ENCODE measurements around the gene OR10H1.
"Not testable (repeated sequence)": the region's sequence is repeated elsewhere in the genome, so short reads cannot be mapped to it uniquely, and the experiment has no call there.

OR10H1 gene, protein sequence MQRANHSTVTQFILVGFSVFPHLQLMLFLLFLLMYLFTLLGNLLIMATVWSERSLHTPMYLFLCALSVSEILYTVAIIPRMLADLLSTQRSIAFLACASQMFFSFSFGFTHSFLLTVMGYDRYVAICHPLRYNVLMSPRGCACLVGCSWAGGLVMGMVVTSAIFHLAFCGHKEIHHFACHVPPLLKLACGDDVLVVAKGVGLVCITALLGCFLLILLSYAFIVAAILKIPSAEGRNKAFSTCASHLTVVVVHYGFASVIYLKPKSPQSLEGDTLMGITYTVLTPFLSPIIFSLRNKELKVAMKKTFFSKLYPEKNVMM

DNA sequence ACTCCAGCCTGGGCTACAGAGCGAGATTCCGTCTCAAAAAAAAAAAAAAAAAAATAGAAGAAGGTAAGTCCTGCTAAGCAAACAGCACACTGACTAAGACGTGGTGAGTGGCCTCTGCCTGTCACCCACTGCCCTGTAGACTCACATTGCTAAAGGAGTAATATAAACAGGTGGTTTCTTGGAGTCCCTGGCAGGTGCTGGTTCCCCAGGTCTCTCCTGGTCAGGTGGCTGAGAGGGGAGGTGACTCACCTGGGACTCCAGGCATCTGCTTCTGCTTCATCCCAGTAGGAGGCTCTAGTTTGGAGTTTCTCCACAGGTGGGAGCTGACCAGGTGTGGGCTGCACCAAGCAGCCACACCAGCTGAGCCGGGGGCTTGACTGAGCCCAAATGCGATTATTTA is at the start of gene OR10H1:
Gene OR10H1, minus strand, starts transcription at position 359 of the 400 bp plus-strand sequence. CDS start 7,627 bp downstream, outside the sequence.
- DNase-seq (ENCODE audit: low read depth): no peak

DNA sequence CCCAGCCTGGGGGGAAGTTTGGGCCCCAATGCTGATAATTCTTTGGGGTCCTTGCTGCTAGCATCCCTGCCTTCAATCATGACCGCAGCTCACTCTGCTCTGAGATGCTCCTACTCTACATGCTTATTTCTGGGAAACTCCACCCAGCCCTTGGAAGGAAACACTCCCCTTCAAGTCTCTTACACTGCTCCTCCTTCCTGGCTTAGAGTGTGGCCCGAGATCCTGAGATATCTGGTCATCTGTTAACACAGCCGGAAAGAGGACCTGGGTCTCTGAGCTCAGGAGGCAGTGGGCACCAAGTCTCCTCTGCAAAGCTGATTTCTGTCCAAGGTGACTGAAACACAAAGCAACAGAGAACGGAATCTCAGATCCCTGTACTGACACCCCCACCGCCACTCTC is 49.4 kb upstream of the OR10H1 start:
- no peak for DNase-seq (ENCODE audit: low read depth)

DNA sequence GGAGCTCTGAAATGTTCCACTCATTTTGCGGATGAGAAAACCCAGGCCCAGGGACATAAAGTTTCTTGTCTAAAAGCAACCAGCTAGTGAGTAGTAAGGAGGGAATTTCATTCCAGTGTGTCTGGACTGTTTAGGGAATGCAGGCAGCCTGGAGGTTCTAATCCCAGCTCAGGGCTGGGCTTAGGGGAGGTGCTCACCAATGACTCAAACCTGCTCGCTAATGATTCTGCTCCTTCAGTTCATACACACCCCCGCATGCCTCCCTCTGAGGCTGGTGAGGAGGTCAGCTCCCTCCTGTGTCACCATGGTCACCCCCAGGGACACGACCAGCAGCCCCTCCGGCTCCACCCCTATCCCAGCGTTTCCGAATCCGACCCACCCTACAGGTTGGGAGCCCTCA is 47.8 kb upstream of the OR10H1 start:
- DNase-seq (ENCODE audit: low read depth): no peak

DNA sequence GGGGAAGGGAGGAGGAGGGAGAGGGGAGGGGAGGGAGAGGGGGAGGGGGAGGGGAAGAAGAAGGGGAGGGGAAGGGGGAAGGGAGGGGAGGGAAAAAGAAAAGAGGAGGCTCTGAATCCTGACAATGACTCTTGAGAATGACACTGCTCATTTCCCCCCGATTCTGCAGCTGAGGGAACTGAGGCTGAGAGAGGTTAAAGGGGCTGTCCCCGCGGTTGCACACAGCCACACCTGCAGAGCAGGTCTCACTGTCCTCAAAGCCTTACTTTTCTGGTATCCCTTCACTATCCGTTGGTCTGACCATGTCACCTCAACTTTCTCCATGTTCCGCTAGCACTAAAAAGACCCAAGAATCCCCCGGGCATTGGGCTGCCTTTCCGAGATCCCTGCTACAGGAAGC is 47.0 kb upstream of the OR10H1 start:
- DNase-seq (ENCODE audit: low read depth): no peak

DNA sequence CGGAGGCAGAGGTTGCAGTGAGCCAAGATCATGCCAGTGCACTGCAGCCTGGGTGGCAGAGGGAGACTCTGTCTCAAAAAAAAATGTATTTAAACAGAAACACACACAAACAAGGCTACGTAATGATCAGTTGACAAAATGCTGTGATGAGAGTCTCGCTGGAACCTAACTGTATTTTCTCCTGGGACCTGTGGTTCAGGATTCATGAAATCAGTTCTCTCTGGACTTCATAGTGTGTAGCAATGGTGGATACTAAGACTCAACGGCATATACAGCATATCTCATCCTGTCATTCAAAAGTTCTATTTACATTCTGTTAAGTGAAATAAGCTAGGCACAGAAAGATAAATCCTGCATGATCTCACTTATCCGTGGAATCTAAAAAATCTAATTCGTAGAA is 45.1 kb upstream of the OR10H1 start:
- DNase-seq (ENCODE audit: low read depth): no peak

DNA sequence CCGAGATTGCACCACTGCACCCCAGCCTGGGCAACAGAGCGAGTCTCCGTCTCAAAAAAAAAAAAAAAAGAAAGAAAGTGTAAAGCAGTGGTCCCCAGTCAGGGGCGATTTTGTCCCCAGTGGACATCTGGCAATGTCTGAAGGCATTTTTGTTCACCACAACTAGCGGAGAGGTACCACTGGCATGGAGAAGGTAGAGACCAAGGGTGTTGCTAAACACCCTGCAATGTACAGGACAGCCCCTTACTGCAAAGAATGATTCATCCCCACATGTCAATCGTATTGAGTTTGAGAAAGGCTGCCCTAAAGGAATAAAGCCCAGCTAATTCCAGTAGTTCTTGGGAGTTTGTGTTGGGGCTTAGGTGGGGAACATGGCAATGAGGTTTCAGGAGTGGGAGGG is 43.7 kb upstream of the OR10H1 start:
- DNase-seq (ENCODE audit: low read depth): no peak

DNA sequence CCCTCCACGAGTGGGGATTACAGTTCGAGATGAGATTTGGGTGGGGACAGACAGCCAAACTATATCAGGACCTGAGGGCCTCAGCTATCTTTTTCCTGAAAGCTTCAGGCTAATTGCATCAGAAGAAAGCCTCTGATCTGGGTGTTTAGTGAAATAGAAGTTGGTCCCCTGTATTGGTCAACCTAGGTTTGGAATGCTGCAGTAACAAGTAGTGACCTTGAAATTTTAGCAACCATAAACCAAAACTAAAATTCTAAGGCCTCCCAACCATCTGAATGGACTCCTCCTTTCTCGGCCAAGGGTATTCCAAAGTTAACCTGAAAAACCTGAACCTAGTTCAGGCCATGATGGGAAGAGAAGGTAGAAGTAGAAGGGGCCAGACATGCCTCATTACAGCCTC is 34.9 kb upstream of the OR10H1 start:
- no peak for DNase-seq (ENCODE audit: low read depth)

DNA sequence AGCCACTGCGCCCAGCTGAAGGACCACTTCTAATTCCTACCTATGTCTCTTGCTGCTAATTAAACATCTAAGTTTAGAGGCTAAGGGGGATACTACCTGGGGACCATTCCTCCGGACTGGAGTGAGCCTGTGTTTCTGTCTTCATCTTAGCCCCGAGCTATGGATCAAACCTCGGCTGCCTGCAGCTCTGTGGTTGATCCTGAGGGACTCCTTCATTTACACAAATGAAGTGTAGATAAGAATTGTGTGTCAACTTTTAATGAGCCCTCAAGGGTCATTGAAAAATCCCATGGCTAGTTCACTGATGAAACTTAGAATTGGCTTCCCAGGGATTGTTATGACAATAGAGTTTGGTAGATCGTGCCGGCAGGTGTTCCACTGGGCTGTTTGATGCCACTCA is 31.5 kb upstream of the OR10H1 start:
- DNase-seq (ENCODE audit: low read depth): no peak

DNA sequence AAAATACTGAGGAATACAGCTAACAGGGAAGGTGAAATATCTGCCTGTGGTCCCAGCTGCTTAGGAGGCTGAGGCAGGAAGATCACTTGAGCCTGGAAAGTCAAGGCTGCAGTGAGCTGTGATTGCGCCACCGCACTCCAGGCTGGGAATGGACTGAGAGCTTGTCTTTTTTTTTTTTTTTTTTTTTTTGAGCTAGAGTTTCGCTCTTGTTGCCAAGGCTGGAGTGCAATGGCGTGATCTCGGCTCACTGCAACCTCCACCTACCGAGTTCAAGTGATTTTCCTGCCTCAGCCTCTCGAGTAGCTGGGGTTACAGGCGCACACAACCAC is 28.4 kb upstream of the OR10H1 start:
- DNase-seq (ENCODE audit: low read depth): not testable (repeated sequence)

DNA sequence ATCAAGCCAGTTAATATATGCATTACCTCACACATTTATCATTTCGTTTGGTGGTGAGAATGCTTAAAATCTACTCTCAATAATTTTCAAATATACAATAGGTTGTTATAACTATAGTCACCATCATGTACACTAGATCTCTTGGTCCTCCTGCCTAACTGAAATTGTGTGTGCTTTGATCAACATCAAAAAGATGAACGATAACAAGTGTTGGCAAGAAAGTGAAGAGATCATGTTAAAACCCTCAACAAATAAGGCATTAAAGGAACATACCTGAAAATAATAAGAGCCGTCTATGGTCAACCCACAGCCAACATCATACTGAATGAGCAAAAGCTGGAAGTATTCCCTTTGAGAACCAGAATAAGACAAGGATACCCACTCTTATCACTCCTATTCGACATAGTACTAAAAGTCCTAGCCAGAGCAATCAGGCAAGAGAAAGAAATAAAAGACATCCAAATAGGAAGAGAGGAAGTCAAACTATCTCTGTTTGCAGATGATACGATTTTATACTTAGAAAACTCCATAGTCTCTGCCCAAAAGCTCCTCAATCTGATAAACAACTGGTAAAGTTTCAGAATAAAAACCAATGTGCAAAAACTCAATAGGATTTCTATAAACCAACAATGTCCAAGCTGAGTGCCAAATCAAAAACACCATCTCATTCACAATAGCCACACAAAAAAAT is 27.9 kb upstream of the OR10H1 start:
- no peak for DNase-seq (ENCODE audit: low read depth)

DNA sequence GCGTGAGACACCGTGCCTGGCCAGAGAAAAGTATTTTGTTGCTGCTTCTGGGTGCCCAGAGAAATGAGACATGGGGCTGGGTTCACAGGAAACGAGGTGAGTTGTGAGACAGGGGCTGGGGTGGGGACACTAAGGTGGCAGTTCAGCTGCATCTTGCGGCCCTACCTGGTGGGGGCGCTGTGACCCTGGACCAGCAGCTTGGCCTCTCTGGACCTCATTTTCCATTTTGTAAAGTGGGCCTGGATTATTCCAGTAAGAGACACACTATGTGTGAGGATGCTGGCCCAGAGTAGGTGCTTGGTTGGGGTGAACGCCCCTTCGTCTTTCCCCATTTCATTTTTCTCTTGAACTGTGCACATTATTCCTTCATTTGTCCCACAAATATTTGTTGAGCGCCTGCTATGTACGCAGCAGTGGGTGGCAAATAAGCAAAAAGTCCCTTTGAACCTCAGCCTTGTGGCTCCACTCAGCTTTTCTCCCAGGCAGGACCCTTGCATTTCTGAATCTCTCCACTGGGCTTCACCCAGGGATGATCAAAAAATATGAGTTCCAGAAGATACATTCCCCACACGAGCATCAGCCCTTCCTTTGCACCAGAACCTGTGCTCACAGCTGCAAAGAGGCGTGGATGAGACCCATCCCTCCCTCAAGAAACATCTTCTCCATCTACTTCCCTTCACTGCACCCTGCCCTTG is 26.6 kb upstream of the OR10H1 start:
- DNase-seq (ENCODE audit: low read depth): no peak

DNA sequence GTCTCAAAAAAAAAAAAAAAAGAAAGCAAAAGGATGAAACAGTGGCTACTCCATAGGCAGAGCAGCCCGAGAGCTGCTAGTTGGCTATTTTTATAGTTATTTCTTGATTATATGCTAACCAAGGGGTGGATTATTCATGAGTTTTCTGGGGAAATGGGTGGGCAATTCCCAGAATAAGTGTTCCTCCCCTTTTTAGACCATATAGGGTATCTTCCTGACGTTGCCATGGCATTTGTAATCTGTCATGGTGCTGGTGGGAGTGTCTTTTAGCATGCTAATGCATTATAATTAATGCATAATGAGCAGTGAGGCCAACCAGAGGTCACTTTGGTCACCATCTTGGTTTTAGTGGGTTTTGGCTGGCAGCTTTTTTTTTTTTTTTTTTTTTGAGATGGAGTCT is 25.4 kb upstream of the OR10H1 start:
- no peak for DNase-seq (ENCODE audit: low read depth)

DNA sequence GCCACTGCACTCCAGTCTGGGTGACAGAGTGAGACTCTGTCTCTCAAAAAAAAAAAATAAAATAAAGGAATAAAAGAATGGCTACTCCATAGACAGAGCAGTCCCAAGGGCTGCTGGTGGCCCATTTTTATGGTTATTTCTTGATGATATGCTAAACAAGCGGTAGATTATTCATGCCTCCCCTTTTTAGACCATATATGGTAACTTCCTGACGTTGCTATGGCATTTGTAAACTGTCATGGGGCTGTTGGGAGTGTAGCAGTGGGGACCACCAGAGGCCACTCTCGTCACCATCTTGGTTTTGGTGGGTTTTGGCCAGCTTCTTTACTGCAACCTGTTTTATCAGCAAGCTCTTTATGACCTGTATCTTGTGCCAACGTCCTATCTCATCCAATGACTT is 24.4 kb upstream of the OR10H1 start:
- DNase-seq (ENCODE audit: low read depth): not testable (repeated sequence)

DNA sequence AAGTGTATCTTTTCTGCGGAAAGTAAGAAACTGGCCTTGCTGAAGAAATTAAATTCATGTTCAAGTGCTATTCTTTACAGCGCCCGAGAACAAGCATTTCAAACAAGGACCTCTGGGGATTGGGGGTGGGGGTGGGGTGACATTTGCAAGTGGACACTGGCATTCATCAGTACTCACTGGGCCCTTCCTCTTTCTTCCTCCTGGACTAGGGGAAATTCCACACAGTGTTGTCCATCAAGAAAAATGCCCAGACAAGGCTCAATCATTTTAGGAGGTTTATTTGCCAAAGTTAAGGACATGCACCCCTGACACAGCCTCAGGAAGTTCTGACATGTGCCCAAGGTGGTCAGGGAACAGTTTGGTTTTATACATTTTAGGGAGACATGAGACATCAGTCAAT is 22.9 kb upstream of the OR10H1 start:
- no peak for DNase-seq (ENCODE audit: low read depth)

DNA sequence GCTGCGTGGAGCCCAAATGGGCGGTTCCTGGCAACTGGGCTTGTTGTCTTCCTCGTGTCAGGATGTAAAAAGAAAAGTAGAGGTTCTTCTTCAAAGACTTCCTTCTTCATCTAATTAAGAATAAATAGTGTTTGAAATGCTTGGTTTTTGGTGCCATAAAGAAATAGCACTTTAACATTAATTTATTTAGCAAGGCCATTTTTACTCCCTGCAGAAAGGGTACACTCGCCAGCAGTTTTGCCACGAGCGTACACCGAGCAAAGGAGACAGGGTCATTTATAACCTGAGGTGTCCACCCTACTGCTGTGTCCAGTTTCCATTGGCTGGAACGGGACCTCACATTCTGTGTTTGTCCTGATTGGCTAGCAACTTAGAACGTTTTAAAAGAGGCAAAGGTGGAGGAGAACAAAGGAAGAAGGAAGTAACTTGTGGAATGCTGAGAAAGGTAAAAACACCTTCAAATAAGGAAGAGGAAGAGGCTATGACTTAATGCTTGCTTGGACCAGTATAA is 21.8 kb upstream of the OR10H1 start:
- DNase-seq (ENCODE audit: low read depth): no peak

DNA sequence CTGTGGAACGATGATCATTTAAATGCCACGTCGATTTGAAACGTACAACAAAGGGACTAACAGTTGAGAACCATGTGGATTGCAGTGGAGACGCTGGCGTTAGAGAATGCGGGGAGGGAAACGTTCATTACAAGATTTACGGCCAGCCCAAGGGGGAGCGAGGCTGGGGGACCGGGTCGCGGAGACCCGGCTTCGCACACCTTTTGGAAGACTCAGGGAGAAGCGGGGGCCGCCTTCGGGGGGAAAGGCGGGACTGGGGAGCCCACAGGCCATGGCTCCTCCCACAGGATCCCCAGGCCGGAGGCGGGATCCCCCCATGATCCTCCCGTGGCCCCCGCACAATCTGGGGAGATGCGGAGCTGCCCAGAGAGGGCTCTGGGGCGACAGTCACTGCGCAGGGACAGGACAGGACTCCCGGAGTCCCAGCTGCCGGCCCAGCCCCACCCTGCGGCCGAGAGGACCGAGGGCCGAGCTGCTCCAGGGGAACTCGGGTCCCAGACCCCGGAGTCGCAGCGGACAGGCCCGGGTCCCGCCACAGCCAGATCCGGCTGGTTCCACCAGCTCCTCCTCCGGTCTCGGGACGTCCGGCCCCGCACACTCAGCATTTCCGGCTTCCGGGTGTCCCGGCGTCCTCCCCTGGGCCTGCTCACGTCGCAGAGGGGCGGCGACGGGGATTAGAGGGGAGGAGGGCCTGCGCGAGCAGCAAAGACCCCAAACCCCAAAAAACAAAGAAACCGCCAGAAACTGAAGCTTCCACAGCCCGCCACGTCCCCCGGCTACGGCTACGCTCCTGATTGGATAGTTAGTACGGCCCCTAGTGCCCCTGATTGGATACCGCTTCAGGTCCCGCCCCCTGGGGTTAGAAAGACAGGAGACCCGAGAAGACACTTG is 21.1 kb upstream of the OR10H1 start:
- DNase-seq (ENCODE audit: low read depth): peak; percentile 87

DNA sequence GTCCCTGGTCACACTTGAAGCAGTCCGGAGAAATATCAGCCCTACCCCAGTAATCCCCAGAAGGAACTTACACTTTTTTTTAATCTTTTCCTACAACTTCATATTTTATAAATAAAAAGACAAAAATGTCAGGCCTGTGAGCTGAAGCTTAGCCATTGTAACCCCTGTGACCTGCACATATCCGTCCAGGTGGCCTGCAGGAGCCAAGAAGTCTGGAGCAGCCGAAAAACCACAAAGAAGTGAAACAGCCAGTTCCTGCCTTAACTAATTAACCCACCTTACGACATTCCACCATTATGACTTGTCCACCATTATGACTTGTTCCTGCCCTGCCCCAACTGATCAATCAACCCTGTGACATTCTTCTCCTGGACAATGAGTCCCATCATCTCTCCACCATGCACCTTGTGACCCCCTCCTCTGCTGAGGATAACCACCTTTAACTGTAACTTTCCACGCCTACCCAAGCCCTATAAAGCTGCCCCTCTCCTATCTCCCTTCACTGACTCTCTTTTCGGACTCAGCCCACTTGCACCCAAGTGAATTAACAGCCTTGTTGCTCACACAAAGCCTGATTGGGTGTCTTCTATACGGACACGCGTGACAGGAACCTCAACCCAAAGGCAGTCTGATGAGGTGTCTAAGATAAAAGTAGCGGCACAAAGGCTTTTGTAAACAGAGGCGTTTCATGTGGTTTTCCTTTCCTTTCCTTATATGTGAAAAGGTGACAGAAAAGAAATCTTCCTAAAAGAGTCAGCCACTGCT is 20.3 kb upstream of the OR10H1 start:
- DNase-seq (ENCODE audit: low read depth): peak; percentile 26

DNA sequence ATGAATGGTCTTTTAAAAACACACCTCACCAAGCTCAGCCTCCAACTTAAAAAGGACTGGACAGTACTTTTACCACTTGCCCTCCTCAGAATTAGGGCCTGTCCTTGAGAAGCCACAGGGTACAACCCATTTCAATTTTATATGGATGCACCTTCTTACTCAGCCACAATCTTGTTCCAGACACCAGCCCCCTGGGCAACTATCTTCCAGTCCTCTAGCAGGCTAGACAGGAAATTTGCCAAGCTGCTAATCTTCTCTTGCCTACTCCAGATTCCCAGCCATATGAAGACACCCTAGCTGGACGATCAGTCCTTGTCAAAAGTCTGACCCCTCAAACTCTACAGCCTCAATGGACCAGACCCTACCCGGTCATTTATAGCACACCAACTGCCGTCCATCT is 18.8 kb upstream of the OR10H1 start:
- not testable (repeated sequence) for DNase-seq (ENCODE audit: low read depth)

DNA sequence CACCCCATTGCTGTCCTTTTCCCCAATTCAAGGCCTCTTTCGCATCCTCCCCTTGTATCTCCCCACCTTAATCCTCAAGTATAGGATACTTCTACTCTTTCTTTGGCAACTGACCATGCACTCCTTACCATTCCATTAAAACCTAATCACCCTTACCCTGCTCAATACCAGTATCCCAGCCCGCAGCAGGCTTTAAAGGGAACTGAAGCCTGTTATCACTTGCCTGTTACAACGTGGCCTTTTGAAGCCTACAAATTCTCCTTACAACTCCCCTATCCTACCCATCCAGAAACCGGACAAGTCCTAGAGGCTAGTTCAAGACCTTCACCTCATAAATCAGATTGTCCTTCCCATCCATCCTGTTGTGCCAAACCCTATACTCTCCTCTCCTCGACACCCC is 16.2 kb upstream of the OR10H1 start:
- DNase-seq (ENCODE audit: low read depth): no peak

DNA sequence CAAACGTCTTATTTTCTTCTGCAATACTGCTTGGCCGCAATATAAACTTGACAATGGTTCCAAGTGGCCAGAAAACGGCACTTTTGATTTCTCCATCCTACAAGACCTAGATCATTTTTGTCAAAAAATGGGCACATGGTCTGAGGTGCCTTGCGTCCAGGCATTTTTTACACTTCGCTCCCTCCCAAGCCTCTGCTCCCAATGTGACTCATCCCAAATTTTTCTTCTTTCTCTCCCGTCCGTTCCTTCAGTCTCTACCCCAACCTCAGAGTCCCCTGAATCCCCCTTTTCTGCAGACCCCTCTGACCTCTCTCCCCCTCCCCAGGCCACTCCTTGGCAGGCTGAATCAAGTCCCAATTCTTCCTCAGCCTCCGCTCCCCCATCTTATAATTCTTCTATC is 14.3 kb upstream of the OR10H1 start:
- no peak for DNase-seq (ENCODE audit: low read depth)

DNA sequence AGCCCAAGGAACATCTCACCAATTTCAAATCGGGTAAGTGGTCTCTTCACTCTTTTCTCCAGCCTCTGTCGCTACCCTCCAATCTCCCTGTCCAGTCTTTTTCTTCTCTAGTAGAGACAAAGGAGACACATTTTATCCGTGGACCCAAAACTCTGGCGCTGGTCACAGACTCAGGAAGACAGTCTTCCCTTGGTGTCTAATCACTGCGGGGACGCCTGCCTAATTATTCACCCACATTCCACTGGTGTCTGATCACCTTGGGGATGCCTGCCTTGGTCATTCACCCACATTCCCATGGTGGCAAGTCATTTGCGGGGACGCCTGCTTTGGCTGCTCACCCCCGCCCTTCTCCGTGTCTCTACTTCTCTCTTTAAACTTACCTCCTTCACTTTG is 13.8 kb upstream of the OR10H1 start:
- no peak for DNase-seq (ENCODE audit: low read depth)

Measured in stimulated activated CD8-positive, alpha-beta memory T cell treated with anti-CD3 and anti-CD28 coated beads, Interleukin-12 subunit alpha, Interleukin-12 subunit beta, amount 100 ng/mL, for 4 hours (primary cell).